ENCODE data around the gene GTSF1L.

The GTSF1L gene

GRCh38 chr20:43728686-43729255 lies 2.0 kb upstream of the GTSF1L start:
- POLR2A ChIA-PET = no interaction called here
- H3K4me3 ChIP-seq (ENCODE audit: low read depth, low read length) = no peak overlapping the region
- no peak for DNase-seq (ENCODE audit: low read depth, low spot score)
- CTCF ChIA-PET = interaction anchor here (0.8 to 2.1 kb wide), 6 partner anchors 8 to 366 kb away, joined by 3 to 12 read pairs (median 3); no protein-coding TSS in a partner anchor
- no peak for TF ChIP-seq CTCF (IDR thresholded peaks at IDR 0.05; ENCODE audit: insufficient read depth, low read length, missing control alignments)

GRCh38 chr20:43727980-43728590 lies 1.3 kb upstream of the GTSF1L start:
- no peak for DNase-seq (ENCODE audit: low read depth, low spot score)
- H3K4me3 ChIP-seq (ENCODE audit: low read depth, low read length) = no peak overlapping the region
- TF ChIP-seq CTCF (IDR thresholded peaks at IDR 0.05; ENCODE audit: insufficient read depth, low read length, missing control alignments) = no peak
- ChIA-PET CTCF (interaction anchor here (1.1 to 2.1 kb wide), 5 partner anchors 9 to 352 kb away, joined by 3 to 12 read pairs (median 3); no protein-coding TSS in a partner anchor), POLR2A (no interaction called here)

- no peak for DNase-seq (ENCODE audit: low read depth, low spot score)
- ChIA-PET CTCF (interaction anchor here (1.0 kb wide), 1 partner anchor 114 kb away, joined by 3 read pairs; no protein-coding TSS in a partner anchor), POLR2A (no interaction called here)
- TF ChIP-seq CTCF (IDR thresholded peaks at IDR 0.05; ENCODE audit: insufficient read depth, low read length, missing control alignments) = no peak
- H3K4me3 ChIP-seq (ENCODE audit: low read depth, low read length) = no peak overlapping the region
These were observed 469 bp downstream of the GTSF1L start for GRCh38 chr20:43726333-43726732.

GRCh38 chr20:43725666-43726065 lies 1.1 kb downstream of the GTSF1L start:
- no peak overlapping the region for H3K4me3 ChIP-seq (ENCODE audit: low read depth, low read length)
- no peak for DNase-seq (ENCODE audit: low read depth, low spot score)
- CTCF ChIA-PET = interaction anchor here (0.6 to 1.0 kb wide), 2 partner anchors 62 to 115 kb away, joined by 3 to 4 read pairs; no protein-coding TSS in a partner anchor
- no peak for TF ChIP-seq CTCF (IDR thresholded peaks at IDR 0.05; ENCODE audit: insufficient read depth, low read length, missing control alignments)
- POLR2A ChIA-PET = no interaction called here

- CTCF ChIA-PET = no interaction called here
- no peak for DNase-seq (ENCODE audit: low read depth, low spot score)
- H3K4me3 ChIP-seq (ENCODE audit: low read depth, low read length) = no peak overlapping the region
- POLR2A ChIA-PET = interaction anchor here (0.7 kb wide), 1 partner anchor 26 kb away, joined by 4 read pairs; no protein-coding TSS in a partner anchor
- no peak for TF ChIP-seq CTCF (IDR thresholded peaks at IDR 0.05; ENCODE audit: insufficient read depth, low read length, missing control alignments)
These were observed 2.4 kb downstream of the GTSF1L start for GRCh38 chr20:43724383-43724782.

- no peak for DNase-seq (ENCODE audit: low read depth, low spot score)
- H3K4me3 ChIP-seq (ENCODE audit: low read depth, low read length) = no peak overlapping the region
- ChIA-PET POLR2A (no interaction called here), CTCF (no interaction called here)
- no peak for TF ChIP-seq CTCF (IDR thresholded peaks at IDR 0.05; ENCODE audit: insufficient read depth, low read length, missing control alignments)
These were observed 3.1 kb downstream of the GTSF1L start for GRCh38 chr20:43723735-43724134.
